T-helper 2 cell treated with Interferon-gamma antibody and Interleukin-4, amounts not matched to agents 5 μg/mL and 100 μg/mL, for 36 hours (primary cell): ENCODE data around the gene PALLD.
"Not testable (repeated sequence)": the region's sequence is repeated elsewhere in the genome, so short reads cannot be mapped to it uniquely, and the experiment has no call there.

Source experiments
- DNase-seq: peaks from one replicate; pipeline ENCODE4 v3.0.0; 2021; ENCODE audit warnings: low spot score
- H3K27ac Mint-ChIP-seq: one replicate; pipeline ENCODE4 v1.8.0; 2021; ENCODE audit warnings: mild to moderate bottlenecking, mixed read lengths
- H3K27me3 Mint-ChIP-seq: one replicate; pipeline ENCODE4 v1.8.0; 2021; ENCODE audit warnings: low read depth, mixed read lengths
- H3K36me3 Mint-ChIP-seq: one replicate; pipeline ENCODE4 v1.8.0; 2021; ENCODE audit warnings: low read depth, mixed read lengths
- H3K4me1 Mint-ChIP-seq: one replicate; pipeline ENCODE4 v1.8.0; 2021; ENCODE audit warnings: low read depth, mixed read lengths
- H3K4me3 Mint-ChIP-seq: one replicate; pipeline ENCODE4 v1.8.0; 2022; ENCODE audit warnings: mild to moderate bottlenecking, moderate library complexity, mixed read lengths
- H3K9me3 Mint-ChIP-seq: one replicate; pipeline ENCODE4 v1.8.0; 2021; ENCODE audit warnings: mixed read lengths

Gene PALLD

DNA sequence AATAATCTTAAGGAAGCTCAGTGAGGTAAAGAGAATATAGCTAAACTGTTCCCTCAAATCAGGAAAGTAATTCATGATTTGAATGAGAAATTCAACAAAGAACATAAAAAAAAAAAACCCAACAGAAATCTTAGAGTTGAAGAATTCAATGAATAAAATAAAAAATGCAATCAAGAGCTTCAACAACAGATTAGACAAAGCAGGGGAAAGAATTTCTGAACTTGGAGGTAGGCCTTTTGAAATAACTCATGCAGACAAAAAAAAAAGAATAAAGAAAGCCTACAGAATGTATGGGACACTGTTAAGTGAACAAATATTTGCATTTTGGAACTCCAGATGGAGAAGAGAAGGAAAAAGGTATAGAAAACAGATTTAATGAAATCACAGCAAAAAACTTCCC, 435.3 kb downstream of the PALLD start:
- no peak overlapping the region for H3K27ac Mint-ChIP-seq
- no peaks in the 10 kb centered on the region for H3K27me3 Mint-ChIP-seq
- peaks cover 47% of the 10 kb centered on the region for H3K9me3 Mint-ChIP-seq
- peaks cover 3% of the 10 kb centered on the region for H3K4me1 Mint-ChIP-seq
- H3K4me3 Mint-ChIP-seq = no peak overlapping the region
- DNase-seq = no peak
- H3K36me3 Mint-ChIP-seq = peaks cover 6% of the 10 kb centered on the region

DNA sequence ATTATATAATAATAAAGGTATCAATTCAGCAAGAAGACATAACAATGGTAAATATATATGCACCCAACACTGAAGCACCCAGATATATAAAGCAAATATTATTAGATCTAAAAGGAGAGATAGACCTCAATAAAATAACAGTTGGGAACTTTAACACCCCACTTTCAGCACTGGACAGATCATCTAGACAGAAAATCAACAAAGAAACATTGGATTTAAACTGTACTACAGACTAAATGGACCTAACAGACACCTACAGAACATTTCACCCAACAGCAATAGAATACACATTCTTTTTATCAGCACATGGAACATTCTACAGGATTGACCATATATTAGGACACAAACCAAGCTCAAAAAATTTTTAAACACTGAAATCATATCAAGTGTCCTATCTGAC, 436.6 kb downstream of the PALLD start:
- no peak overlapping the region for H3K4me3 Mint-ChIP-seq
- peaks cover 60% of the 10 kb centered on the region for H3K9me3 Mint-ChIP-seq
- peaks cover 3% of the 10 kb centered on the region for H3K36me3 Mint-ChIP-seq
- H3K27ac Mint-ChIP-seq = no peak overlapping the region
- peaks cover 3% of the 10 kb centered on the region for H3K4me1 Mint-ChIP-seq
- DNase-seq = no peak
- peaks cover 3% of the 10 kb centered on the region for H3K27me3 Mint-ChIP-seq

DNA sequence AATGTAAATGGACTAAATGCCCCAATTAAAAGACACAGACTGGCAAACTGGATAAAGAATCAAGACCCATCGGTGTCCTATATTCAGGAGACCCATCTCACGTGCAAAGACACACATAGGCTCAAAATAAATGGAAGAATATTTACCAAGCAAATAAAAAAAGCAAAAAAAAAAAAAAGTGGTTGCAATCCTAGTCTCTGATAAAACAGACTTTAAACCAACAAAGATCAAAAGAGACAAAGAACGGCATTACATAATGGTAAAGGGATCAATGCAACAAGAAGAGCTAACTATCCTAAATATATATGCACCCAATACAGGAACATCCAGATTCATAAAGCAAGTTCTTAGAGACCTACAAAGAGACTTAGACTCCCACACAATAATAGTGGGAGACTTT, 440.6 kb downstream of the PALLD start:
- peaks cover 43% of the 10 kb centered on the region for H3K9me3 Mint-ChIP-seq
- H3K36me3 Mint-ChIP-seq, H3K4me3 Mint-ChIP-seq, H3K27ac Mint-ChIP-seq, H3K27me3 Mint-ChIP-seq, H3K4me1 Mint-ChIP-seq, DNase-seq: not testable (repeated sequence)

DNA sequence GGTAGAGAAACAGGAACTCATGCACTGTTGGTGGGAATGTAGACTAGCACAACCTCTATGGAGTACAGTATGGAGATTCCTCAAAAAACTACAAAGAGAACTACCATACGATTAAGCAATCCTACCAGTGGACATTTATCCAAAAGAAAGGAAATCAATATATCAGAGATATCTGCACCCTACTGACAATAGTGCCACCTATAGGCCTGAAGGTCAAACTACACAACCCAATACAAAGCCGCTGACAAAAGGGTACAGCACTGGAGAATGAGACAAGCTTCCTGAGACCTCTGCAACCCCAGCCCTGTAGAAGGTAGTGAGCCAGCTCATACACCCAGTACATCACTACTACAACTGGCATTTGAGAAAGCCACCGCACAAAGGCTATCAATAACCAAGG, 446.1 kb downstream of the PALLD start:
- peaks cover 5% of the 10 kb centered on the region for H3K9me3 Mint-ChIP-seq
- DNase-seq = no peak
- H3K4me1 Mint-ChIP-seq = no peaks in the 10 kb centered on the region
- no peaks in the 10 kb centered on the region for H3K36me3 Mint-ChIP-seq
- no peak overlapping the region for H3K4me3 Mint-ChIP-seq
- H3K27me3 Mint-ChIP-seq = peaks cover 6% of the 10 kb centered on the region
- no peak overlapping the region for H3K27ac Mint-ChIP-seq

GRCh38 chr4:168945291-168945690, 448.4 kb downstream of the PALLD start:
- Mint-ChIP-seq H3K27me3 (peaks cover 14% of the 10 kb centered on the region), H3K9me3 (peaks cover 6% of the 10 kb centered on the region), H3K4me1 (no peaks in the 10 kb centered on the region), H3K4me3 (no peak overlapping the region), H3K36me3 (no peaks in the 10 kb centered on the region), H3K27ac (no peak overlapping the region)
- no peak for DNase-seq

GRCh38 chr4:168952821-168953246, 456.0 kb downstream of the PALLD start:
- H3K4me1 Mint-ChIP-seq, H3K36me3 Mint-ChIP-seq, H3K4me3 Mint-ChIP-seq, H3K27ac Mint-ChIP-seq, DNase-seq: not testable (repeated sequence)
- Mint-ChIP-seq H3K27me3 (peaks cover 13% of the 10 kb centered on the region), H3K9me3 (peaks cover 15% of the 10 kb centered on the region)

- Mint-ChIP-seq H3K27me3 (no peaks in the 10 kb centered on the region), H3K36me3 (no peaks in the 10 kb centered on the region), H3K4me1 (no peaks in the 10 kb centered on the region), H3K27ac (no peak overlapping the region), H3K9me3 (peaks cover 7% of the 10 kb centered on the region), H3K4me3 (no peak overlapping the region)
- no peak for DNase-seq
Observed at GRCh38 chr4:168955674-168956073, 458.8 kb downstream of the PALLD start.

DNA sequence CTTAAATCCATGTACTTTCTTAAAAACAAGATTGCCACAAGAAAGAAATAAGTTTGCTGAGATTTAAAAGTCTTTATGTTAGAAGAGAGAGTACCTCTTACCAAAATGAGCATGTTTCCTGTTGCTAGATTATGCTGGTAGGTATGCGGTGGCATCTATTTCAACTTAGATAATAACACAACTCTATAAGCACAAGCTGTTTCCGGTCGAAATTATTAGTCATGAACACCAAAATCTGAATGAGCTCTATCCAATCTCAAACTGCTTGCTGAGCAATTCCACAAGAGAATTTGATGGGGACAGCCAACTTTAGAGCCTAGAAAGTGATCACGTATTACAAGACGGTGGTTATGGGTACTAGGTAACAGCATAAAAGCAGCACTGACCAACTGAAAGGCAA, 463.9 kb downstream of the PALLD start:
- H3K36me3 Mint-ChIP-seq = no peaks in the 10 kb centered on the region
- no peak overlapping the region for H3K27ac Mint-ChIP-seq
- peaks cover 5% of the 10 kb centered on the region for H3K9me3 Mint-ChIP-seq
- peaks cover 2% of the 10 kb centered on the region for H3K27me3 Mint-ChIP-seq
- H3K4me3 Mint-ChIP-seq = no peak overlapping the region
- DNase-seq = no peak
- no peaks in the 10 kb centered on the region for H3K4me1 Mint-ChIP-seq

DNA sequence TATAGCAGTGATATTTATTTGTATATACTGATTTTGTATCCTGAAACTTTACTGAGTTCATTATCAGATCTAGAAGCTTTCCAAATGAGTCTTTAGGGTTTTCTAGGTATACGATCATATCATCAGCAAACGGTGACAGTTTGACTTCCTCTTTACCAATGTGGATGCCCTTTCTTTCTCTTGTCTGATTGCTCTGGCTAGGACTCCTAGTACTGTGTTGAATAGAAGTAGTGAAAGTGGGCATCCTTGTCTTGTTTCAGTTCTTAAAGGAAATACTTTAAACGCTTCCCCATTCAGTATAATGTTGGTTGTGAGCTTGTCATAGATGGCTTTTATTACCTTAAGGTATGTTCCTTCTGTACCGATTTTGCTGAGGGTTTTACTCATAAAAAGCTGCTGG, 475.7 kb downstream of the PALLD start:
- H3K4me1 Mint-ChIP-seq = peaks cover 9% of the 10 kb centered on the region
- H3K9me3 Mint-ChIP-seq = peaks cover 41% of the 10 kb centered on the region
- H3K36me3 Mint-ChIP-seq = peaks cover 16% of the 10 kb centered on the region
- no peak overlapping the region for H3K27ac Mint-ChIP-seq
- no peak for DNase-seq
- no peaks in the 10 kb centered on the region for H3K27me3 Mint-ChIP-seq
- no peak overlapping the region for H3K4me3 Mint-ChIP-seq
